CD4-positive, alpha-beta memory T cell (primary cell): Measurements from ENCODE around the gene PFDN6. TPM values are rescaled to one million over a fixed set of nuclear protein-coding genes. Genes with fewer than 3 reads are reported as not detected.

Experiments
- CTCF ChIA-PET: fragments of 350-600 bp; sonication (Branson Sonifier 250); formaldehyde crosslinking; loops from one replicate; lab custom pipeline; 2021; ENCODE audit warnings: inconsistent platforms; ENCODE audit not compliant: partially characterized antibody; lab: Charles Lee
- POLR2A ChIA-PET: fragments of 350-600 bp; sonication (Branson Sonifier 250); formaldehyde crosslinking; loops from one replicate; lab custom pipeline; 2021; ENCODE audit not compliant: partially characterized antibody; lab: Charles Lee
- DNase-seq, 5 donors: peaks; one replicate each; pipeline versions ENCODE4 v3.0.0 to v3.0.0-alpha.2; 2020 to 2022; ENCODE audit warnings: mixed read lengths in 1 of 5
- H3K27ac ChIP-seq: one replicate; pipeline ENCODE4 v1.7.0; 2013; ENCODE audit warnings: low read depth, low read length
- H3K27me3 ChIP-seq: 2 replicates; pipeline ENCODE4 v1.7.0; 2013; ENCODE audit warnings: mild to moderate bottlenecking, low read length, moderate library complexity; ENCODE audit not compliant: insufficient read depth
- H3K36me3 ChIP-seq: 2 replicates; pipeline ENCODE4 v1.7.0; 2013; ENCODE audit warnings: mild to moderate bottlenecking, low read length, moderate library complexity; ENCODE audit not compliant: insufficient read depth
- H3K4me1 ChIP-seq: 2 replicates; pipeline ENCODE4 v1.7.0; 2013; ENCODE audit warnings: mild to moderate bottlenecking, low read length, moderate library complexity; ENCODE audit not compliant: insufficient read depth
- H3K4me3 ChIP-seq, 2 donors: one replicate each; pipeline ENCODE4 v1.7.0; 2013; ENCODE audit warnings: low read length in 2 of 2, mild to moderate bottlenecking in 1 of 2
- H3K9me3 ChIP-seq, 2 donors: one replicate each; pipeline ENCODE4 v1.7.0; 2013; ENCODE audit warnings: low read length in 2 of 2, control low read depth in 1 of 2; ENCODE audit not compliant: control insufficient read depth in 1 of 2
- H3K27ac Mint-ChIP-seq, 7 donors: one replicate each; pipeline ENCODE4 v1.8.0; 2020 to 2021; ENCODE audit warnings: mixed read lengths in 7 of 7, mild to moderate bottlenecking in 6 of 7, inconsistent platforms in 3 of 7, moderate library complexity in 3 of 7
- H3K27me3 Mint-ChIP-seq, 2 donors: one replicate each; pipeline ENCODE4 v1.8.0; 2020 to 2021; ENCODE audit warnings: mixed read lengths in 2 of 2
- H3K36me3 Mint-ChIP-seq, 2 donors: one replicate each; pipeline ENCODE4 v1.8.0; 2020 to 2021; ENCODE audit warnings: mixed read lengths in 2 of 2, inconsistent platforms in 1 of 2, mild to moderate bottlenecking in 1 of 2
- H3K4me1 Mint-ChIP-seq, 4 donors: one replicate each; pipeline ENCODE4 v1.8.0; 2020 to 2021; ENCODE audit warnings: mixed read lengths in 4 of 4, mild to moderate bottlenecking in 1 of 4
- H3K4me3 Mint-ChIP-seq, 8 donors: one replicate each; pipeline ENCODE4 v1.8.0; 2020 to 2021; ENCODE audit warnings: mixed read lengths in 8 of 8, mild to moderate bottlenecking in 7 of 8, moderate library complexity in 6 of 8, inconsistent platforms in 3 of 8
- H3K9me3 Mint-ChIP-seq, 8 donors: one replicate each; pipeline ENCODE4 v1.8.0; 2020 to 2021; ENCODE audit warnings: mixed read lengths in 8 of 8, mild to moderate bottlenecking in 5 of 8, inconsistent platforms in 3 of 8, moderate library complexity in 1 of 8
- intact Hi-C: fragments of 100-400 bp; cut with micrococcal nuclease; formaldehyde crosslinking; loops from one replicate; pipeline ENCODE4 v1.15.1; 2023
- polyA plus RNA-seq, 2 donors: library from polyadenylated mRNA; unstranded; fragments of 300-500 nt; fragmentation: Illumina TruSeq; gene quantifications; one replicate each; pipeline ENCODE4 v1.2.3, GENCODE V29; 2021
- total RNA-seq, 2 experiments: library from RNA; stranded (reverse); gene quantifications; one replicate each; pipeline ENCODE4 v1.2.3, GENCODE V29; 2021

PFDN6 gene
- total and polyA plus RNA-seq, 4 experiments from 2014 or later: 33.1 to 45.5 (median 40.2) TPM

DNA sequence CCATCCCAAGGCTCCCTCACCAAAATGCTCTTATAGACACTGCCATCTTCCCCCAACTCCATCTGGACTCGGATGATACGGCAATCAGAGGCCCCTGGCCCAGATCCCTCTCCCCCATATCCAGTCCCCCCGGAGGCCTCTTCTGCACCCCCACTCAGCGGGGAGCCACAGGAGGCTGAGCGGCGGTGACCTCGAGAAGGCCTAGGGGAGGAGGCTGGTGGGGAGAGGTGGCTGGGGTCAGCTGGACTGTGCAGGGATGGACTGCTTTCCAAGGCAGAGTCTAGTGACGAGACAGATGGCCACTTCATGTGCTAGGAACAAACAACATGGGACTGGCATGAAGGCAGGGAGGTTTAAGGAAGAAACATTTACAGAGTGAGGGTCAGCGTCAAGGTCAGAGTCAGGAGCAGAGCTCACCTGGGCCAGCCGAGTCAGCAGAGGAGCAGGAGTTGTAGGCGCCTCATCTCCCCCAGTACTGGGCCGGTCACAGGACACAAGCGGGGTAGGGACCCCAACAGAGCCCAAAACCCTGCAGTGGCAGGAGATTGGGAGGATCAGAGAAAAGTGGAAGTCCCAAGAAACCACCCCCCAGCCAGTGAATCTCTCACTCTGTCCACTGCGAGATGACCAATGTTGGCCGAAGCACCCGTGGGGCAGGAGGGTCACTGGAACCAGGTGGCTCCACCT is 3.7 kb downstream of the PFDN6 start:
- ChIA-PET CTCF (interaction anchor here (1.0 to 2.0 kb wide), 3 partner anchors 13 to 52 kb away, joined by 3 to 5 read pairs (median 4); partner anchors contain the start of genes RPS18 and VPS52), POLR2A (interaction anchor here (1.6 to 8.8 kb wide), 4 partner anchors 15 to 51 kb away, joined by 3 to 220 read pairs (median 61); partner anchors contain the start of genes B3GALT4, RPS18 and VPS52)
- Histone ChIP-seq H3K36me3 (peaks cover 59% of the 10 kb centered on the region), H3K9me3 (no peaks in the 10 kb centered on the region), H3K27ac (no peak overlapping the region), H3K4me3 (no peak overlapping the region), H3K27me3 (no peaks in the 10 kb centered on the region), H3K4me1 (peaks cover 34% of the 10 kb centered on the region)
- peaks cover 0 to 3% of the 10 kb centered on the region in 2 donors for H3K27me3 Mint-ChIP-seq
- no peaks in the 10 kb centered on the region for H3K9me3 Mint-ChIP-seq
- DNase-seq: no peak
- peaks cover 7 to 47% of the 10 kb centered on the region in 2 donors for H3K36me3 Mint-ChIP-seq
- intact Hi-C loops: no loop called here
- peak overlapping the region in 4 of 7 donors; percentile 29 to 68 (median 50) for H3K27ac Mint-ChIP-seq
- no peak overlapping the region for H3K4me3 Mint-ChIP-seq
- peaks cover 24 to 47% (median 36%) of the 10 kb centered on the region in 4 donors for H3K4me1 Mint-ChIP-seq

GRCh38 chr6:33294086-33294823 is 4.9 kb downstream of the PFDN6 start:
- intact Hi-C loops: no loop called here
- peak overlapping the region in 4 of 7 donors; percentile 37 to 68 (median 48) for H3K27ac Mint-ChIP-seq
- ChIA-PET POLR2A (interaction anchor here (1.6 to 8.8 kb wide), 2 partner anchors 17 to 45 kb away, joined by 3 to 220 read pairs; partner anchors contain the start of gene B3GALT4), CTCF (no interaction called here)
- Histone ChIP-seq H3K27me3 (no peaks in the 10 kb centered on the region), H3K27ac (no peak overlapping the region), H3K4me1 (peaks cover 28% of the 10 kb centered on the region), H3K4me3 (no peak overlapping the region), H3K9me3 (no peaks in the 10 kb centered on the region), H3K36me3 (peaks cover 59% of the 10 kb centered on the region)
- DNase-seq: no peak
- H3K9me3 Mint-ChIP-seq: no peaks in the 10 kb centered on the region
- H3K4me1 Mint-ChIP-seq: peaks cover 22 to 40% (median 30%) of the 10 kb centered on the region in 4 donors
- peaks cover 4 to 48% of the 10 kb centered on the region in 2 donors for H3K36me3 Mint-ChIP-seq
- peaks cover 0 to 4% of the 10 kb centered on the region in 2 donors for H3K27me3 Mint-ChIP-seq
- no peak overlapping the region for H3K4me3 Mint-ChIP-seq

DNA sequence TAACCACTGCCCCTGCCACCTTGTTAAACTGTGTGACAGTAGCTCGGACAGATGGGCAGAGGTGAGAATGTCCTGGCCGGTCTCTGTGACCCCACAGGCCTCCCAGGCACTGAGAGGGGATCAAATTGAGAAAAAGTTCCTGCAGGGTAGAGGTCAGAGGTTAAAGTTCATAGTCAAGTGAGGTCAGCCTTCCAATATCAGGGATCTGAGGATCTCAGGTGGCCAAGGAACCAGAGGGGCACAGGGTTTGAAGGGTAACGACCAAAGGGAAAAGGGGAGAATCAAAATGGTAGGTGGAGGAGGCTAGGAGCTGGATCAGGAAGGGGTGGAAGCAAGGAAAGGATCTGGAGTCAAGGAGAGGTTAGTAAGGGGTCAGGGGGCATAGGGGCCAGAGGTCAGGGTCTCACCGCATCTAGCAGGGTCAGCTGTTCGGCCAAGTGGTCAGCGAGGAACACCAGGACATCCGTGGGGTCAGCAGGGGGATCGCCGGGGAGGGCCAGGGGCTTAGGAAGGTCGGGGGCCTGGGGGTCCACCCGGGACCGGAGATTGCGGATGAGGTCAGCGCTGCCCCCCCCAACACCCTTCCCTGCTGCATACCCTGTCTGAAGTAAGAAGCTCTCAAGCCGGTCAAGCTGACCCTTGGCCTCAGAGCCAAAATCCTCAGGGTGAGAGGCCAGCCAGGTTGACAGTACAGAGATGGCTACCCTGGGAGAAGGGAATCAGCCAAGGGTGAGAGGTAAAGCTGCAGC is 6.4 kb downstream of the PFDN6 start:
- DNase-seq: no peak
- Mint-ChIP-seq H3K4me3 (peak overlapping the region in 2 of 8 donors; percentile 3 to 25), H3K27me3 (peaks cover 0 to 4% of the 10 kb centered on the region in 2 donors), H3K4me1 (peaks cover 17 to 35% (median 26%) of the 10 kb centered on the region in 4 donors), H3K9me3 (peaks cover 0 to 2% (median 0%) of the 10 kb centered on the region in 8 donors), H3K36me3 (peaks cover 4 to 55% of the 10 kb centered on the region in 2 donors), H3K27ac (peak overlapping the region in 6 of 7 donors; percentile 52 to 96 (median 84))
- no peaks in the 10 kb centered on the region for H3K27me3 ChIP-seq
- ChIA-PET POLR2A (interaction anchor here (4.7 to 7.4 kb wide), 3 partner anchors 15 to 24 kb away, joined by 81 to 150 read pairs (median 91); partner anchors contain the start of genes B3GALT4, RPS18, VPS52 and ZBTB22), CTCF (interaction anchor here (1.5 kb wide), 1 partner anchor 49 kb away, joined by 5 read pairs; no protein-coding TSS in a partner anchor)
- no peak overlapping the region for H3K27ac ChIP-seq
- H3K4me1 ChIP-seq: peaks cover 25% of the 10 kb centered on the region
- no peak overlapping the region for H3K4me3 ChIP-seq
- peaks cover 59% of the 10 kb centered on the region for H3K36me3 ChIP-seq
- intact Hi-C loops: no loop called here
- H3K9me3 ChIP-seq: no peaks in the 10 kb centered on the region

- peaks cover 27% of the 10 kb centered on the region for H3K4me1 ChIP-seq
- intact Hi-C loops: no loop called here
- Mint-ChIP-seq H3K36me3 (peaks cover 12 to 56% of the 10 kb centered on the region in 2 donors), H3K4me3 (peak overlapping the region; percentile 42 to 99 (median 70)), H3K27ac (peak overlapping the region; percentile 70 to 99 (median 93)), H3K9me3 (peaks cover 0 to 2% (median 0%) of the 10 kb centered on the region in 8 donors), H3K4me1 (peaks cover 18 to 35% (median 26%) of the 10 kb centered on the region in 4 donors), H3K27me3 (peaks cover 0 to 4% of the 10 kb centered on the region in 2 donors)
- no peaks in the 10 kb centered on the region for H3K9me3 ChIP-seq
- POLR2A ChIA-PET: interaction anchor here (1.4 to 7.4 kb wide), 7 partner anchors 8 to 48 kb away, joined by 3 to 150 read pairs (median 91); partner anchors contain the start of genes B3GALT4, PFDN6, RPS18 and TAPBP
- H3K36me3 ChIP-seq: peaks cover 52% of the 10 kb centered on the region
- CTCF ChIA-PET: interaction anchor here (0.9 to 1.5 kb wide), 4 partner anchors 19 to 49 kb away, joined by 4 to 5 read pairs (median 4); no protein-coding TSS in a partner anchor
- no peaks in the 10 kb centered on the region for H3K27me3 ChIP-seq
- no peak overlapping the region for H3K4me3 ChIP-seq
- H3K27ac ChIP-seq: peak overlapping the region; percentile 94
- no peak for DNase-seq
Measured at GRCh38 chr6:33296797-33297405, 7.5 kb downstream of the PFDN6 start.

GRCh38 chr6:33297406-33297955 is 8.1 kb downstream of the PFDN6 start:
- intact Hi-C loops: no loop called here
- Mint-ChIP-seq H3K27ac (peak overlapping the region; percentile 72 to 99 (median 88)), H3K27me3 (peaks cover 0 to 4% of the 10 kb centered on the region in 2 donors), H3K4me3 (peak overlapping the region; percentile 50 to 99 (median 60)), H3K9me3 (peaks cover 0 to 2% (median 0%) of the 10 kb centered on the region in 8 donors), H3K4me1 (peaks cover 18 to 35% (median 26%) of the 10 kb centered on the region in 4 donors), H3K36me3 (peaks cover 13 to 53% of the 10 kb centered on the region in 2 donors)
- DNase-seq: no peak
- ChIA-PET POLR2A (interaction anchor here (1.4 to 7.4 kb wide), 8 partner anchors 9 to 119 kb away, joined by 3 to 150 read pairs (median 89); partner anchors contain the start of genes B3GALT4, PFDN6, RPS18 and TAPBP), CTCF (interaction anchor here (0.9 to 4.8 kb wide), 4 partner anchors 14 to 49 kb away, joined by 4 to 35 read pairs (median 4); partner anchors contain the start of gene TAPBP)
- H3K4me1 ChIP-seq: peaks cover 27% of the 10 kb centered on the region
- no peaks in the 10 kb centered on the region for H3K9me3 ChIP-seq
- H3K4me3 ChIP-seq: no peak overlapping the region
- peak overlapping the region; percentile 94 for H3K27ac ChIP-seq
- H3K27me3 ChIP-seq: no peaks in the 10 kb centered on the region
- H3K36me3 ChIP-seq: peaks cover 48% of the 10 kb centered on the region
